T-helper 17 cell (primary cell): ENCODE data around the gene KIF22. TPM values are rescaled to one million over a fixed set of nuclear protein-coding genes. Genes with fewer than 3 reads are reported as not detected.
"Not testable (repeated sequence)": the region's sequence is repeated elsewhere in the genome, so short reads cannot be mapped to it uniquely, and the experiment has no call there.

ENCODE experiments used
- ATAC-seq: fragments of 150-1000 bp; cut with Tn5 transposase; 2 replicates; pipeline ENCODE4 v1.10.0; 2021; ENCODE audit warnings: mild to moderate bottlenecking, moderate library complexity
- DNase-seq, 3 donors: peaks; one replicate each; pipeline versions ENCODE4 v3.0.0 to v3.0.0-alpha.2; 2020 to 2021
- H3K9me3 ChIP-seq: one replicate; pipeline ENCODE4 v1.7.0; 2013; ENCODE audit warnings: low read length, mild to moderate bottlenecking; ENCODE audit not compliant: control insufficient read depth, poor library complexity, severe bottlenecking
- H3K27ac Mint-ChIP-seq: one replicate; pipeline ENCODE4 v1.8.0; 2022; ENCODE audit warnings: mild to moderate bottlenecking, moderate library complexity, mixed read lengths
- H3K27me3 Mint-ChIP-seq: one replicate; pipeline ENCODE4 v1.8.0; 2022; ENCODE audit warnings: mixed read lengths
- H3K36me3 Mint-ChIP-seq: one replicate; pipeline ENCODE4 v1.8.0; 2022; ENCODE audit warnings: low read depth, mixed read lengths
- H3K4me1 Mint-ChIP-seq: one replicate; pipeline ENCODE4 v1.8.0; 2022; ENCODE audit warnings: mild to moderate bottlenecking, mixed read lengths
- H3K4me3 Mint-ChIP-seq: one replicate; pipeline ENCODE4 v1.8.0; 2022; ENCODE audit warnings: mild to moderate bottlenecking, moderate library complexity, mixed read lengths
- total RNA-seq, 4 donors: library from RNA in 2 of 4; stranded (reverse) in 2 of 4; gene quantifications; one replicate each; pipeline ENCODE4 v1.2.3 and lab custom pipeline; 2022 to 2026

KIF22 gene
- total RNA-seq, 2 donors from 2014 or later, result 74.3 to 89.0 TPM

DNA sequence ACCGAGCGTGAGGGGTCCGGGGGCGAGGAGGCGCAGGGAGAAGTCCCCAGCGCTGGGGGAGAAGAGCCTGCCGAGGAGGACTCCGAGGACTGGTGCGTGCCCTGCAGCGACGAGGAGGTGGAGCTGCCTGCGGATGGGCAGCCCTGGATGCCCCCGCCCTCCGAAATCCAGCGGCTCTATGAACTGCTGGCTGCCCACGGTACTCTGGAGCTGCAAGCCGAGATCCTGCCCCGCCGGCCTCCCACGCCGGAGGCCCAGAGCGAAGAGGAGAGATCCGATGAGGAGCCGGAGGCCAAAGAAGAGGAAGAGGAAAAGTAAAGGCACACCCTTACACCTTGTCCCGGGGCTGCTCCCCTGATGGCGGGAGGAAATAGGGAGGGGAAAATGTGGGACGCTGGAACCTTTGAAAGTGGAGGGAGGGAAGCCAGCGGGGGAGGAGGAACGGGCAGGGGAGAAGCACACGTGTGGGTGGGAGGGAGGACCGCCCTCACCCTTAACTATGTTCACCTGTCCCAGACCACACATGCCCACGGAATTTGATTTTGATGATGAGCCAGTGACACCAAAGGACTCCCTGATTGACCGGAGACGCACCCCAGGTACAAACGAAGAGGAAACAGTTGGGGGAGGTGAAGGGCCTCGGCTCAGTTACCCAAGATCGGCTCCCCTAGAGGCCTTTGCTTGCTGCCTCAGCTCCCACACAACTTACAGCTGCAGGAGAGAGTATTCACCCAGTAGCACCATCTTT, 26.3 kb downstream of the KIF22 start:
- no peaks in the 10 kb centered on the region for H3K9me3 ChIP-seq
- peak in 1 of 3 donors; percentile 37 for DNase-seq
- H3K4me1 Mint-ChIP-seq, result peaks cover 52% of the 10 kb centered on the region
- no peaks in the 10 kb centered on the region for H3K27me3 Mint-ChIP-seq
- ATAC-seq, result no peak
- peak overlapping the region; percentile 98 for H3K4me3 Mint-ChIP-seq
- H3K27ac Mint-ChIP-seq, result peak overlapping the region; percentile 96
- H3K36me3 Mint-ChIP-seq, result peaks cover 4% of the 10 kb centered on the region

DNA sequence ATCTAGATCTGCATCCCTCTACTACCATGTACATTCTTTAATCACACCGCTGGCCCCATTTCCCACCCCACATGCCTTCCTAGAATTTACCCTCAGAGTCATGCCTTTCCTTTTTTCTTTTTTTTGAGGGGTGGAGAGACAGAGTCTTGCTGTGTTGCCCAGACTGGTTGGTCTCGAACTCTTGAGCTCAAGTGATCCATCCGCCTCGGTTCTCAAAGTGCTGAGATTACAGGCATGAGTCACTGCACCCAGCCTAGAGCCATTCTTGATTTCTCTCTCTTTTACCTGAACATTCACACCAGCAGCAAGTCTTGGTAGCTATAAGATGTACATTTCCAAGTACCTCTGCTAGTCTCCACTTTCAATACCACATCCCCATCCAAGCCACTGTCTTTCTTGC, 27.5 kb downstream of the KIF22 start:
- H3K27me3 Mint-ChIP-seq, result no peaks in the 10 kb centered on the region

DNA sequence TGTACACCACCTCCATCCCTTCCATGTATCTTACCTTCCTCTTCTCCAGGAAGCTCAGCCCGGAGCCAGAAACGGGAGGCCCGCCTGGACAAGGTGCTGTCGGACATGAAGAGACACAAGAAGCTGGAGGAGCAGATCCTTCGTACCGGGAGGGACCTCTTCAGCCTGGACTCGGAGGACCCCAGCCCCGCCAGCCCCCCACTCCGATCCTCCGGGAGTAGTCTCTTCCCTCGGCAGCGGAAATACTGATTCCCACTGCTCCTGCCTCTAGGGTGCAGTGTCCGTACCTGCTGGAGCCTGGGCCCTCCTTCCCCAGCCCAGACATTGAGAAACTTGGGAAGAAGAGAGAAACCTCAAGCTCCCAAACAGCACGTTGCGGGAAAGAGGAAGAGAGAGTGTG, 29.0 kb downstream of the KIF22 start:
- Mint-ChIP-seq H3K4me1 (peaks cover 50% of the 10 kb centered on the region), H3K4me3 (peak overlapping the region; percentile 96), H3K27ac (peak overlapping the region; percentile 93), H3K27me3 (no peaks in the 10 kb centered on the region), H3K36me3 (peaks cover 4% of the 10 kb centered on the region)
- DNase-seq (no peak), ATAC-seq (no peak)
- no peaks in the 10 kb centered on the region for H3K9me3 ChIP-seq

More for the DNA sequence above, 27.5 kb downstream of the KIF22 start:
- H3K27ac Mint-ChIP-seq, result peak overlapping the region; percentile 96
- ATAC-seq (no peak), DNase-seq (no peak)
- H3K9me3 ChIP-seq, result no peaks in the 10 kb centered on the region
- H3K36me3 Mint-ChIP-seq, result peaks cover 4% of the 10 kb centered on the region
- peaks cover 57% of the 10 kb centered on the region for H3K4me1 Mint-ChIP-seq
- H3K4me3 Mint-ChIP-seq, result peak overlapping the region; percentile 96

DNA sequence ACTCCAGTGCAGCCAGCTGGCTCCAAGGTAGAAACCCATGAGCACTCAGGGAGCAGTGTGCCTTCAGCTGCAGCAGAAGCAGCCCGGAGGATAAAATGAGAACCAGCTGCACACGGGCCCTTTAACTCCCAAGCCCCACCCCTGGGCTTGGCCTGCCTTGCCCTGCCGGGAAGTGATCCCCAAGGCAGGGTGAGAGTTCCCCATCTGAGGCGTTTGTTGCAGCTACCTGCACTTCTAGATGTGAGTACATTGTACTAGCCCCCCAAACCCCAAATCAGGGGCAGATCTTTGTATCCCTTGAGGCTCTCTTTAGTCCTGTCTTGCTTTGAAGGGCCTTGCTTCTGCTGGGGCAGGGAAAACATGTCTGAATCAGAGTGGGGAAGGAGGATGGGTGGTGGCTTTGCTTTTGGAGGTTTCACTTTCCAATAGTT, 29.7 kb downstream of the KIF22 start, which contains the start of gene MVP:
Gene MVP, plus strand, starts transcription at position 192 of the 431 bp plus-strand sequence. CDS start 10,088 bp downstream, outside the sequence.
- no peaks in the 10 kb centered on the region for H3K9me3 ChIP-seq
- peak in 1 of 3 donors; percentile 33 for DNase-seq
- Mint-ChIP-seq H3K4me3 (peak within 1 kb of the TSS; percentile 96), H3K4me1 (peaks cover 48% of the 10 kb centered on the region), H3K27me3 (no peaks in the 10 kb centered on the region), H3K36me3 (peaks cover 4% of the 10 kb centered on the region), H3K27ac (peak within 1 kb of the TSS; percentile 93)
- no peak for ATAC-seq

DNA sequence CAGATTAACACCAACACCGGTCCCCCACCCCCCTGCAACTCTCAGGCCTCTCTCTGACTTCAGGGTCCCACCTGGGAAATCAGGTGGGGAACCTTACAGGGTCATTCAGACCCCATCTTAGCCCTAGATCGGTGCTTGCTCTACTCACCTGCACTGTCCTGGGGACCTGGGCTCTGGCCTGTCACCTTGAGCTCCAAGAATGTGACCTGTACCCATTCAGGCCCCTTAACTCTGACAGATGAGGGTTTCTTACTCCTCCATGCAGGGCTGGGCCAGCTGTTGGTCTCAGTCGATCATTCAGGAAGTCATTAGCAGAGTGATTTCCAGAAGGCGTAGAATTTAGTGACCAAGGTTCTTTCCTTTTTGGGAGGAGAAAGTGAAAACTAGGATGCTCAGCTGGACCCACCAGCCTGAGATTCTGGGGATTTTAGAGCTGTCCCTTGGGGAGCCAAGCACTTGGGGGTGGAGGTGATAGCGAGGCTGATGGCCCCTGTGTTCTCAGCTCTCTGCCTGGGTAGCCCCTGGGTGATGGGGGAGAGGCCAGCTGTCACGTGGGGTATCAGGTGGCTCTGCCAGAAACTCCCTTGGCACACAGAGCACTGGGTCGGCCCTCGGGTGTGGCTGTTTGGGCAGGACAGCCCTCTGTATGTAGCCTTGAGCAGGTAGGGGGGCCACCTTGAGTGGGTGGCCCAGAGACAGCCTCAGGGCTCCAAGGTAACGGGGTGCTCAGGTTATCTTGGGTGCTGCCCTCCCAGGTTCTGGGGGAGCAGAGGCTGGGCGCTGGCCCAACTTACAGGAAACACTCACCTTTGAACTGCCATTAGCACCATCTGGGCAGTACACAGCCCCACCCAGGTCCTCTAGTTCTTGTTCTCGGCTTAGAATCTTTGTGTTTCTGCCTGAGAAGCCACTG, 30.4 kb downstream of the KIF22 start:
- Mint-ChIP-seq H3K36me3 (peaks cover 3% of the 10 kb centered on the region), H3K27me3 (no peaks in the 10 kb centered on the region), H3K4me3 (peak overlapping the region; percentile 96), H3K4me1 (peaks cover 48% of the 10 kb centered on the region), H3K27ac (peak overlapping the region; percentile 93)
- no peaks in the 10 kb centered on the region for H3K9me3 ChIP-seq
- peak; percentile 64 for ATAC-seq
- DNase-seq, result peak in 2 of 3 donors; percentile 40 to 42

DNA sequence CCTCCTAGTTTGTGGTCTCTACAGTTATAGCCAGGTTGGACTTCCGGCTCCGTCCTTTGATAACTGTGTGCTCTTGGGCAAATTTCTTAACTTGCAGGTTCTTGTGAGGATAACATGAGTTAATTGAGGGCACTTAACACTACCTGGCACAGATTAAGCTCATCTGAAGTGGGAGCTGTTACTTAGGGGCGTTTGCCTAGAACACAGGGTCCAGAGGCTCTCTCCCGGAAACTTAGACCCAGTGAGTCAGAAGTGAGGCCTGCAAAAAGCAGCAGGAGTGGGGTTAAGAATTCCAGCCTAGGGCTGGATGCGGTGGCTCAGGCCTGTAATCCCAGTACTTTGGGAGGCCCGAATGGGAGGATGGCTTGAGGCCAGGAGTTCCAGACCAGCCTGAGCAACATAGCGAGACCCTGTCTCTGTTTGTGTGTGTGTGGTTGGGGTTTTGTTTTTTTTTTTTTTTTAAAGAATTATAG, 31.1 kb downstream of the KIF22 start:
- Mint-ChIP-seq H3K27me3 (no peaks in the 10 kb centered on the region), H3K27ac (peak overlapping the region; percentile 93), H3K4me3 (peak overlapping the region; percentile 96), H3K36me3 (peaks cover 2% of the 10 kb centered on the region), H3K4me1 (peaks cover 49% of the 10 kb centered on the region)
- DNase-seq (no peak), ATAC-seq (no peak)
- no peaks in the 10 kb centered on the region for H3K9me3 ChIP-seq

DNA sequence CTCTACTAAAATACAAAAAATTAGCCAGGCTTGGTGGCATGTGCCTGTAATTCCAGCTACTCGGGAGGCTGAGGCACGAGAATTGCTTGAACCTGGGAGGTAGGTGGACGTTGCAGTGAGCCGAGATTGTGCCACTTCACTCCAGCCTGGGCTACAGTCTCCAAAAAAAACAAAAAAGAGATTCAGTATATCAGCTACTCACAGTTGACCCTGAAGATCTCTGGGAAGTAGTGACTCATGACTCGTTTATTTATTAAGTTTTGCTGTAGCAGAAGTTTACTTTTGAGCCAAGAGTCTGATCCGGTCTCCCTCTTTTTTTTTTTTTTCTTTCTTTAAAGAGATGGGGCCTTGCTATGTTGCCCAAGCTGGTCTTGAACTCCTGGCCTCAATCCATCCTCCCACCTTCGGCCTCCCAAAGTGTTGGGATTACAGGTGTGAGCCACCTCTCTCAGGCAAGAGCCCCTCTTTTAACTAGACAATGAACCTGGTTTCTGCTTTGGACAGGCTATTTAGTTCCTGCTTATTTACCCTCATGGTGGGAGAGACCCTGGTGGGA, 34.1 kb downstream of the KIF22 start:
- no peaks in the 10 kb centered on the region for H3K9me3 ChIP-seq
- no peak for ATAC-seq
- H3K27me3 Mint-ChIP-seq, result no peaks in the 10 kb centered on the region
- peak overlapping the region; percentile 93 for H3K27ac Mint-ChIP-seq
- DNase-seq, result no peak
- peaks cover 46% of the 10 kb centered on the region for H3K4me1 Mint-ChIP-seq
- H3K36me3 Mint-ChIP-seq, result no peaks in the 10 kb centered on the region
- peak overlapping the region; percentile 90 for H3K4me3 Mint-ChIP-seq

DNA sequence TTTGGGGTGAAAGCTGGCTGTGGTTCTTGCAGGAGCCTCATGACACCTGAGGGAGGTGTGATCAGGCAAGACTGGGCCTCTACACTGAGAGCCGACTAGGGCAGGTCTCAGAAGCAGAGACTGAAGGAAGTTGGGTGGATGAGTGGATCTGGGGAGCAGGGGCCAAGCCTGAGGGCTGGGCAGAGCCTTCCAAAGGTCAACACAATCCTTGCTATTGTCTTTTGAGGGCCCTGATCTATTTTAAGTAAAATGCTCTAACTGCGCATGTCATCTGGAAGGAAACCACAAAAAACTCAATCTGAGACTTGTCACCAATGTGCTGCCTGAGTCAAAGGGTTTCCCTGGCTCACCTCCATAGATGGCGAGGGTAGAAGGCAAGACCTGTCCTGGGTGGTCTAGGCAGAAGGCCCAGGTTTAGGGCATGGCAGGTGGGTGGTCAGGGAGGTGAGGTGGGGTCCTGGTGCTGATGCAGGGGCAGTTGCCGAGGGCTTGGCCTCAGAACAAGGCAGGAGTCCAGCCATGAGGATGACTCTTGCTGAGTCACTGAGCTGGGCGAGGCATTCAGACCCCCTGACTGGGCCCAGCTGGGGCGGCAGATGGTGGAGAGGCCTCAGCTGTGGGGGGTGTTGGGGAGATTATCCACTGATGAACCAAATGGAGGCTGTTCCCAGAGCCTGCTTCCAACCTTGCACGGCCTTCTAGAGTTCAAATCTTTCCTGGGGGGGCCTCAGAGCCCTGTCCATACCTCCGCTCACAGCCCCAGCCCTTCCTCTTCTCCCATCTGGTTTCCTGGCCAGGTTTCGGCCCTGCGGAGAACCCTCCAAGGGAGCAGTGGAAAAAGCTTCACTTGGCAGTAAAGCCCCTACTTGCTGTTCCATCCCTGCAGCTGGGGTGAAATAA, 34.8 kb downstream of the KIF22 start:
- ATAC-seq, result no peak
- peak overlapping the region; percentile 93 for H3K27ac Mint-ChIP-seq
- H3K4me1 Mint-ChIP-seq, result peaks cover 46% of the 10 kb centered on the region
- no peak for DNase-seq
- no peaks in the 10 kb centered on the region for H3K27me3 Mint-ChIP-seq
- peak overlapping the region; percentile 90 for H3K4me3 Mint-ChIP-seq
- no peaks in the 10 kb centered on the region for H3K36me3 Mint-ChIP-seq
- H3K9me3 ChIP-seq, result no peaks in the 10 kb centered on the region

DNA sequence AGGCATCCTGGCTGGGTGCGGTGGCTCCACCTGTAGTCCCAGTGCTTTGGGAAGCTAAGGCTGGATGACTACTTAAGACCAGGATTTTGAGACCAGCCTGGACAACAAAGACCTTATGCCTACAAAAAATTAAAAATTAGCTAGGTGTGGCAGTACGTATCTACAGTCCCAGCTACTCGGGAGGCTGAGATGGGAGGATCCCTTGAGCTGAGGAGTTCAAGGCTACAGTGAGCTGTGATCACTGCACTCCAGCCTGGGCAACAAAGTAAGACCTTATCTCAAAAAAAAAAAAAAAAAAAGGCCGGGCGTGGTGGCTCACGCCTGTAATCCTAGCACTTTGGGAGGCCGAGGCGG, 35.8 kb downstream of the KIF22 start:
- Mint-ChIP-seq H3K4me3 (peak overlapping the region; percentile 90), H3K27me3 (no peaks in the 10 kb centered on the region), H3K27ac (peak overlapping the region; percentile 93), H3K36me3 (no peaks in the 10 kb centered on the region), H3K4me1 (peaks cover 40% of the 10 kb centered on the region)
- DNase-seq (no peak), ATAC-seq (no peak)
- H3K9me3 ChIP-seq, result no peaks in the 10 kb centered on the region

DNA sequence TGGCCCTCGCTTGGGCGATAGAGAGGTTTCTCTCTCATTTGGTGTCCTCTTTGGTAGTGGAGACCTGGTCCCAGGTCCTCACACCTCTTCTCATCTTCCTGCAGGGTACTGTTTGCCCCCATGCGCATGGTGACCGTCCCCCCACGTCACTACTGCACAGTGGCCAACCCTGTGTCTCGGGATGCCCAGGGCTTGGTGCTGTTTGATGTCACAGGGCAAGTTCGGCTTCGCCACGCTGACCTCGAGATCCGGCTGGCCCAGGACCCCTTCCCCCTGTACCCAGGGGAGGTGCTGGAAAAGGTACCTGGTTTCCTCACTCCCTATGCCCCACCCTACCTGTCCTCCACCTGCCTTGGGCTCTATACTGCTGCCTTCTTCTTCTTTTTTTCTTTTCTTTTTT, 40.2 kb downstream of the KIF22 start:
- peak overlapping the region; percentile 72 for H3K27ac Mint-ChIP-seq
- H3K4me3 Mint-ChIP-seq, result no peak overlapping the region
- no peaks in the 10 kb centered on the region for H3K27me3 Mint-ChIP-seq
- DNase-seq, result no peak
- H3K4me1 Mint-ChIP-seq, result peaks cover 24% of the 10 kb centered on the region
- H3K9me3 ChIP-seq, result no peaks in the 10 kb centered on the region
- peaks cover 7% of the 10 kb centered on the region for H3K36me3 Mint-ChIP-seq
- ATAC-seq, result no peak

DNA sequence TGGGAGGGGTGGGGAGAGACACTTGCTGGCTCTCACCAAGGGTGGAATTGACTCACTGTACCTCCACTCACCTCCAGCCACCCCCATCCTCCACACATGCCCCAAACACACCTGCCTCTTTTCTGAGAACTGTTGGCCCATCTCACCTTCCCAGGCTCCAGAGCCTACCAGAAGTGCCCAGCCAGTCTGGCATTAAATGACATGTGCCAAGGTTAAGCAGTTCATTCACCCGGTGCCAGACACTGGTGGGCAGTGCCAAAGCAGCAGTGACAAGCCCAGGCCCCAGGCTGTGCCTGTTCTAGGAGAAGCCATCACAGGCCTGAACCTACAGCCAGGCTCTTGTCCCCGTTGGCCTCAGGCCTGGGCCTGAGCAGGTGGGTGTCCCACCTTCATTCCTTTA, 40.9 kb downstream of the KIF22 start:
- H3K27ac Mint-ChIP-seq, result peak overlapping the region; percentile 72
- peaks cover 23% of the 10 kb centered on the region for H3K4me1 Mint-ChIP-seq
- no peaks in the 10 kb centered on the region for H3K27me3 Mint-ChIP-seq
- no peak overlapping the region for H3K4me3 Mint-ChIP-seq
- ATAC-seq (no peak), DNase-seq (no peak)
- H3K36me3 Mint-ChIP-seq, result peaks cover 7% of the 10 kb centered on the region
- no peaks in the 10 kb centered on the region for H3K9me3 ChIP-seq

DNA sequence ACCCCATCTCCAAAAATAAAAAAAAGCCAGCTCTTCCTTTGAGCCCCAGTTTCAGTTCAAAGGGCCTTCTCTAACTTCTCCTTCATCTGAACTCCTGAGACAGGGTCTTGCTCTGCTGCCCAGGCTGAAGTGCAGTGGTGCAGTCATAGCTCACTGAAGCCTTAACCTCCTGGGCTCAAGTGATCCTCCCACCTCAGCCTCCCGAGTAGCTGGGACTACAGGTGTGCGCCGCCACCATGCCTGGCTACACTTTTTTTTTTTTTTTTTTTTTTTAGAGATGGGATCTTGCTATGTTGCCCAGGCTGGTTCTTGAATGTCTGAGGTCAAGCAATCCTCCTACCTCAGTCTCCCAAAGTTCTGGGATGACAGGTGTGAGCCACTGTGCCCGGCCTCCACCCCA, 42.7 kb downstream of the KIF22 start:
- H3K4me1 Mint-ChIP-seq, DNase-seq, H3K9me3 ChIP-seq, H3K4me3 Mint-ChIP-seq, H3K27me3 Mint-ChIP-seq, ATAC-seq, H3K36me3 Mint-ChIP-seq, H3K27ac Mint-ChIP-seq: not testable (repeated sequence)
